Measurements from ENCODE around the gene SLC23A2.

- TF ChIP-seq POLR2AphosphoS5 (IDR thresholded peaks at IDR 0.05; ENCODE audit: low read depth, low read length) (no peak), POLR2A (IDR thresholded peaks at IDR 0.05; ENCODE audit: low read depth, low read length) (no peak)
These were observed 19.4 kb upstream of the SLC23A2 start for GRCh38 chr20:5020760-5021159.

Data from GM12892 (cell line).